ENCODE results near the gene HOXB3. TPM values are rescaled to one million over a fixed set of nuclear protein-coding genes. Genes with fewer than 3 reads are reported as not detected.

The HOXB3 gene
- polyA plus RNA-seq, 1 of the 3 experiments (the other 2 are of a cell fraction) = 0.46 TPM

- Histone ChIP-seq H2AFZ (ENCODE audit: low read depth) (no peak overlapping the region), H3K9me3 (no peaks in the 10 kb centered on the region), H3K27me3 (ENCODE audit: insufficient read depth) (peaks cover 80% of the 10 kb centered on the region), H4K20me1 (ENCODE audit: insufficient read depth) (no peaks in the 10 kb centered on the region), H3K79me2 (ENCODE audit: insufficient read depth) (no peaks in the 10 kb centered on the region), H3K4me1 (ENCODE audit: control insufficient read depth in 1 of 2, insufficient read depth in 2 of 2, low read depth in 1 of 2, low read length in 1 of 2) (no peaks in the 10 kb centered on the region), H3K36me3 (replicated peaks in 1 of 2; ENCODE audit: control insufficient read depth in 1 of 2, insufficient read depth in 2 of 2, low read length in 1 of 2) (no peaks in the 10 kb centered on the region), H3F3A (replicated peaks; ENCODE audit: insufficient read depth) (no peaks in the 10 kb centered on the region), H3K4me2 (no peak overlapping the region), H3K9me2 (no peaks in the 10 kb centered on the region), H3K4me3 (ENCODE audit: low read depth in 2 of 2, low read length in 1 of 2) (no peak overlapping the region), H3K9ac (no peak overlapping the region), H3K27ac (ENCODE audit: low read depth in 2 of 2, low read length in 1 of 2) (no peak overlapping the region)
- POLR2A ChIA-PET = no interaction called here
- no peak for TF ChIP-seq NRF1 (IDR thresholded peaks at IDR 0.05; ENCODE audit: low read depth, low read length)
- TF ChIP-seq RCOR1 (IDR thresholded peaks at IDR 0.05; ENCODE audit: low read length) = no peak
- CTCF ChIA-PET = interaction anchor here (1.2 to 1.3 kb wide), 2 partner anchors 88 to 164 kb away, joined by 3 read pairs; no protein-coding TSS in a partner anchor
- WGBS (ENCODE audit: low lambda C conversion rate) = 6% methylated on average over 2 of the region's 2 CpGs
- no peak for DNase-seq
These were observed 75.6 kb downstream of the HOXB3 start for GRCh38 chr17:48514477-48514876.

- TF ChIP-seq NFIC (IDR thresholded peaks at IDR 0.05; ENCODE audit: borderline replicate concordance) (no peak), FOXJ3 (CRISPR knock-in tag; IDR thresholded peaks at IDR 0.05) (no peak), MEF2A (IDR thresholded peaks at IDR 0.05; ENCODE audit: borderline replicate concordance, low read depth) (no peak), YY1 (IDR thresholded peaks at IDR 0.05; ENCODE audit: low read depth) (no peak), RCOR1 (IDR thresholded peaks at IDR 0.05; ENCODE audit: low read length) (no peak), EP300 (IDR thresholded peaks at IDR 0.05; ENCODE audit: borderline replicate concordance in 1 of 2, low read depth in 1 of 2, low read length in 1 of 2) (no peak), SMC3 (IDR thresholded peaks at IDR 0.05; ENCODE audit: low read depth, low read length) (no peak), PBX3 (IDR thresholded peaks at IDR 0.05) (no peak)
- TF ChIP-seq, protein P1, sequence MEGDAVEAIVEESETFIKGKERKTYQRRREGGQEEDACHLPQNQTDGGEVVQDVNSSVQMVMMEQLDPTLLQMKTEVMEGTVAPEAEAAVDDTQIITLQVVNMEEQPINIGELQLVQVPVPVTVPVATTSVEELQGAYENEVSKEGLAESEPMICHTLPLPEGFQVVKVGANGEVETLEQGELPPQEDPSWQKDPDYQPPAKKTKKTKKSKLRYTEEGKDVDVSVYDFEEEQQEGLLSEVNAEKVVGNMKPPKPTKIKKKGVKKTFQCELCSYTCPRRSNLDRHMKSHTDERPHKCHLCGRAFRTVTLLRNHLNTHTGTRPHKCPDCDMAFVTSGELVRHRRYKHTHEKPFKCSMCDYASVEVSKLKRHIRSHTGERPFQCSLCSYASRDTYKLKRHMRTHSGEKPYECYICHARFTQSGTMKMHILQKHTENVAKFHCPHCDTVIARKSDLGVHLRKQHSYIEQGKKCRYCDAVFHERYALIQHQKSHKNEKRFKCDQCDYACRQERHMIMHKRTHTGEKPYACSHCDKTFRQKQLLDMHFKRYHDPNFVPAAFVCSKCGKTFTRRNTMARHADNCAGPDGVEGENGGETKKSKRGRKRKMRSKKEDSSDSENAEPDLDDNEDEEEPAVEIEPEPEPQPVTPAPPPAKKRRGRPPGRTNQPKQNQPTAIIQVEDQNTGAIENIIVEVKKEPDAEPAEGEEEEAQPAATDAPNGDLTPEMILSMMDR (IDR thresholded peaks at IDR 0.05) = no peak
- TF ChIP-seq, protein P2, sequence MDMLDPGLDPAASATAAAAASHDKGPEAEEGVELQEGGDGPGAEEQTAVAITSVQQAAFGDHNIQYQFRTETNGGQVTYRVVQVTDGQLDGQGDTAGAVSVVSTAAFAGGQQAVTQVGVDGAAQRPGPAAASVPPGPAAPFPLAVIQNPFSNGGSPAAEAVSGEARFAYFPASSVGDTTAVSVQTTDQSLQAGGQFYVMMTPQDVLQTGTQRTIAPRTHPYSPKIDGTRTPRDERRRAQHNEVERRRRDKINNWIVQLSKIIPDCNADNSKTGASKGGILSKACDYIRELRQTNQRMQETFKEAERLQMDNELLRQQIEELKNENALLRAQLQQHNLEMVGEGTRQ (IDR thresholded peaks at IDR 0.05; ENCODE audit: borderline replicate concordance, low read depth, low read length) = no peak
- ChIA-PET CTCF (interaction anchor here (1.3 kb wide), 1 partner anchor 164 kb away, joined by 3 read pairs; no protein-coding TSS in a partner anchor), POLR2A (no interaction called here)
- Histone ChIP-seq H4K20me1 (ENCODE audit: insufficient read depth) (no peaks in the 10 kb centered on the region), H3K9me3 (no peaks in the 10 kb centered on the region), H3K27ac (ENCODE audit: low read depth in 2 of 2, low read length in 1 of 2) (no peak overlapping the region), H3K4me2 (no peak overlapping the region), H3K79me2 (ENCODE audit: insufficient read depth) (no peaks in the 10 kb centered on the region), H3K4me3 (ENCODE audit: low read depth in 2 of 2, low read length in 1 of 2) (no peak overlapping the region), H3K9me2 (no peaks in the 10 kb centered on the region), H3K27me3 (ENCODE audit: insufficient read depth) (peaks cover 80% of the 10 kb centered on the region), H2AFZ (ENCODE audit: low read depth) (no peak overlapping the region), H3K36me3 (replicated peaks in 1 of 2; ENCODE audit: control insufficient read depth in 1 of 2, insufficient read depth in 2 of 2, low read length in 1 of 2) (no peaks in the 10 kb centered on the region), H3K9ac (no peak overlapping the region), H3F3A (replicated peaks; ENCODE audit: insufficient read depth) (no peaks in the 10 kb centered on the region), H3K4me1 (ENCODE audit: control insufficient read depth in 1 of 2, insufficient read depth in 2 of 2, low read depth in 1 of 2, low read length in 1 of 2) (no peaks in the 10 kb centered on the region)
- WGBS (ENCODE audit: low lambda C conversion rate) = 13% methylated on average over 6 of the region's 6 CpGs
- DNase-seq = no peak
These were observed 76.2 kb downstream of the HOXB3 start for GRCh38 chr17:48513666-48514455.
